HG02798 (cell line): ENCODE measurements around the gene COMMD4.
"Not testable (repeated sequence)": the region's sequence is repeated elsewhere in the genome, so short reads cannot be mapped to it uniquely, and the experiment has no call there.

Experiments used
- ATAC-seq: cut with Tn5 transposase; IDR thresholded peaks from one replicate; pipeline ENCODE4 v1.9.1; 2021; ENCODE audit warnings: mild to moderate bottlenecking; ENCODE audit not compliant: unreplicated experiment, poor library complexity

Gene COMMD4

DNA sequence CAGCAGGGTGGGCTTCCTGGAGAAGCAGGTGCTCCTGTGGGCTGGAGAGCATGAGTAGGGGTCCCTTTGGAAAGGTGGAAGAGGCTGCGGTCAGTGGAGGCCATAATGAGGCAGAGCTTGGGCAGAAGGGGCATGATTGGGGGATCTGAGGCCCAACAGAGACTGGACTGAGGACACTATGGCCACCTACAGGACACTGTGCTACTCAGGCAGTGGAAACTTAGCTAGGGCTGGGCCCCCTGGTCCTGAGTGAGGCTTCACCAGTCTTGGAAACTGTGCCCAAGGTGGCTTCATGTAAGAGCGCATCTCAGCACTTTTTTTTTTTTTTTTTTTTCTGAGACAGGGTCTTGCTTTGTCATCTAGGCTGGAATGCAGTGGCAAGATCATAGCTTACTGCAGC, 6.3 kb upstream of the COMMD4 start:
- no peak for ATAC-seq

- ATAC-seq, result not testable (repeated sequence)
Observed at GRCh38 chr15:75332093-75332492, 3.8 kb upstream of the COMMD4 start.

DNA sequence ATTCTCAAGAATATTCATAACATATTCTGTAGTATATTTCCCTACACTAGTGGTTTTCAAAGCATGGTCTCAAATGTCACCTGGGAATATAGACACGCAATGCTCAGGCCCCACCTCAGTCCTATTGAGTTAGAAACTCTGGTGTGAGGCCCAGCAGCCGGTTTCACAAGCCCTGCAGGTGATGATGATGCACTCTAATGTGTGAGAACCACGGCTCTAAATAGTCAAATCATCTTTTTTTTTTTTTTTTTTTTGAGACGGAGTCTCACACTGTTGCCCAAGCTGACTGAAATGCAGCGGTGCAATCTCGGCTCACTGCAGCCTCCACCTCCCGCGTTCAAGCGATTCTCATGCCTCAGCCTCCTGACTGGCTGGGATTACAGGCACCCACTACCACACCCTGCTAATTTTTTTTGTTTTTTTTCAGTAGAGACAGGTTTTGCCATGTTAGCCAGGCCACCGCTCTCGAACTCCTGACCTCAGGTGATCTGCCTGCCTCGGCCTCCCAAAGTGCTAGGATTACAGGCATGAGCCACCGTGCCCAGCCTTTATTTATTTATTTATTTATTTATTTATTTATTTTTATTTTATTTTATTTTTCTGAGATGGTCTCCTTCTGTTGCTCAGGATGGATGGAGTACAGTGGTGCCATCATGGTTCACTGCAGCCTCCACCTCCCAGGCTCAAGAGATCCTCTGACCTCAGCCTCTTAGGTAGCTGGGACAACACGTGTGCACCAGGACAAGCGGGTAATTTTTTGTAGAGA, 2.0 kb upstream of the COMMD4 start:
- peak; percentile 58 for ATAC-seq

GRCh38 chr15:75335313-75335704, 554 bp upstream of the COMMD4 start:
- ATAC-seq, result no peak

DNA sequence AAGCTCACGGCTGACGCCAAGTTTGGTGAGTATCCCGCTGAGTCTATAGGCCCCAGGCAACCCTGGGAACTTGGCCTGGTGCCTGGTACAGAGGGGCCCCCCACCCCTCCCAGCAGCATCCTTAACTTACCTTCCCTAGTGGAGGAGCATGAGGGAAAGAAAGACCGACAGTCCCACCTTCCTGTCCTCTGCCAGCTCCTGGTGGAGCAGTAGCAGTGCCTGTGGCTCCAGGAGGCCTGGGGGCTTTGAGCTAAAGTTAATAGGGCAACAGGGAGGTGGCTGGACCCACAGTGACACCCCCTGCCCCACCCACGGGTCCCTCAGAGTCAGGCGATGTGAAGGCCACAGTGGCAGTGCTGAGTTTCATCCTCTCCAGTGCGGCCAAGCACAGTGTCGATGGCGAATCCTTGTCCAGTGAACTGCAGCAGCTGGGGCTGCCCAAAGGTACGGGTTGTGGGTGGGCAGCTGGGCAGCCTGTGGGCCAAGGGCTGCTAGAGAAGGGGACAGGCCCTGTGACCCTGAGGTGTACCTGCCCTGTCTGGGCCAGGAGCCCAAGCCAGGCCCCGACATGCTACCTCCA, 2.9 kb downstream of the COMMD4 start:
- no peak for ATAC-seq

DNA sequence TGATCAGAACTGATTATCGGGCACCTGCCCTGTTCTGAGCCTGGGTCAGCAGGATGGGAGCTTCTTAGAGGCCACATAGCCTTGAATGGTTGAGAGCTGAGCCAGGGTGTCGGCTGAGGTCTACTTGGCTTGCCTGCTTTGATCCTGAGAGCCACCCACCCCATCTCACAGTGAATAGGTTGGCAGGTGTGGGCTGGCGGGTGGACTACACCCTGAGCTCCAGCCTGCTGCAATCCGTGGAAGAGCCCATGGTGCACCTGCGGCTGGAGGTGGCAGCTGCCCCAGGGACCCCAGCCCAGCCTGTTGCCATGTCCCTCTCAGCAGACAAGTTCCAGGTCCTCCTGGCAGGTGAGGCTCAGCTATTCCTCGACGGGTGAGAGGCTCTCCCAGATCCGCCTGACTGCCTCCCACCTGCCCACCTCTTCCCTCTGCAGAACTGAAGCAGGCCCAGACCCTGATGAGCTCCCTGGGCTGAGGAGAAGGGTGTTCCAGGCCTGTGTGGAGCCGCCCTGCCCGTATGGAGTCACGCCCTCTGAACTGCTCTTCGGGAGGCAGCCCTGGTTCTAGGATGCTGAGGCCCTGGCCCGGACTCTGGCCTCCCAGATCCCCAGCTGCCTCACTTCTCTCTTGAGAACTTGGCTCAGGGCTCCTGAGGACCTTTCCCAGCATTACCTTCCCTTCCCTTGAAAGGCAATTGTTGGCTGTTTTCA, 3.8 kb downstream of the COMMD4 start:
- no peak for ATAC-seq

GRCh38 chr15:75342221-75342620, 6.4 kb downstream of the COMMD4 start:
- ATAC-seq, result no peak

DNA sequence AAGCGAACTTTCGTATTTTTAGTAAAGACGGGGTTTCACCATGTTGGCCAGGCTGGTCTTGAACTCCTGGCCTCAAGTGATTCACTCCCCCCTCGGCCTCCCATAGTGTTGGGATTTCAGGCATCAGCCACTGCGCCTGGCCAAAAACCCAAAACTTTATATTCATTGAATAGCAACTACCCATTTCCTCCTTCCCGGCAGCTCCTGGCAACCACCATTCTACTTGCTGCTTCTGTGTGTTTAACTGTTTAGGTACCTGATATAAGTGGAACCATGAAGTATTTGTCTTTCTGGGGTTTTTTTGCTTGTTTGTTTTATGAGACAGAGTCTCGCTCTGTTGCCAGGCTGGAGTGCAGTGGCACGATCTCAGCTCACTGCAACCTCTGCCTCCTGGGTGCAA, 8.1 kb downstream of the COMMD4 start:
- not testable (repeated sequence) for ATAC-seq

GRCh38 chr15:75346796-75347221, 10.9 kb downstream of the COMMD4 start, which contains the start of gene NEIL1:
TSS of gene NEIL1 (plus strand) at chr15:75347039. CDS start at chr15:75348906, 1,867 bp downstream.
- ATAC-seq, result peak; percentile 6

DNA sequence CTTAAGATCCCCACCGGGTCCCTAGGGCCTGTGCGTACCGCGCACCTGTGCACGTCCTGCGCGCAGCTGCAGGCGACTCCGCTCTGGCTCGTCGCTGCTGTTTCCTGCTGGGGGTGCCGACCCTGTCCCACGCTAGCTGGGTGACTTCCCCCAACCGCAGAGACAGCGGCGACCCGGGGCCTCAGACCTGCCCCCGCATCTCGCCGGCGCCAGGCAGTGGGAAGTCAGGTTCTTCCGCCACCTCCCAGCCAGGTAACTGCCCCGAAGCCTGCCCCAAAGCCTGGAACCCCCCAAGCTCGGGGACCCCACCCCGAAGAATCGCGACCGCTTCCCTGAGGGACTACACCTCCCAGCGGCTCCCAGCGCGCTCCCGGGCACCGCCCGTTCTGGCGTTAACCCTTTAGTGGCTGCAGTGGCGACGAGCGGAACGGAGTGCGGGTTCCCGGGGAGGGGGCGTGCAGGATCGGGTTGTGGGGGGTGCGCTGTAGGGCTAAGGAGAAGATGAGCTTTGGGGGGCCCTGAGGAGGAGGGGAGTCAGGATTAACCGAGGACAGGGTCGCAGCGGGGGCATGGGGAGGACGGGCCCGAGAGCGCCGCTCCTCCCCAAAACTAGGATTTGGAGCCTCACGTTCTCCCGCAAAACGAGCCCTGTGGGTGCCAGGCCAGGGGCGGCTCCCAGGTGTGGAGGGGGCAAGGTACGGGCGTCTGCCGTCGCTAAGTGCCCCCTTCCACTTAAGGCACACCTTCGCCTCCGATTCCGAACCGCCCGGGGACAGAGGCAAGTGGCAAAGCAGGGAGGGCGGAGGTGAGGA, 11.6 kb downstream of the COMMD4 start:
- ATAC-seq, result peak; percentile 53

GRCh38 chr15:75348034-75348561, 12.2 kb downstream of the COMMD4 start:
- ATAC-seq, result no peak

DNA sequence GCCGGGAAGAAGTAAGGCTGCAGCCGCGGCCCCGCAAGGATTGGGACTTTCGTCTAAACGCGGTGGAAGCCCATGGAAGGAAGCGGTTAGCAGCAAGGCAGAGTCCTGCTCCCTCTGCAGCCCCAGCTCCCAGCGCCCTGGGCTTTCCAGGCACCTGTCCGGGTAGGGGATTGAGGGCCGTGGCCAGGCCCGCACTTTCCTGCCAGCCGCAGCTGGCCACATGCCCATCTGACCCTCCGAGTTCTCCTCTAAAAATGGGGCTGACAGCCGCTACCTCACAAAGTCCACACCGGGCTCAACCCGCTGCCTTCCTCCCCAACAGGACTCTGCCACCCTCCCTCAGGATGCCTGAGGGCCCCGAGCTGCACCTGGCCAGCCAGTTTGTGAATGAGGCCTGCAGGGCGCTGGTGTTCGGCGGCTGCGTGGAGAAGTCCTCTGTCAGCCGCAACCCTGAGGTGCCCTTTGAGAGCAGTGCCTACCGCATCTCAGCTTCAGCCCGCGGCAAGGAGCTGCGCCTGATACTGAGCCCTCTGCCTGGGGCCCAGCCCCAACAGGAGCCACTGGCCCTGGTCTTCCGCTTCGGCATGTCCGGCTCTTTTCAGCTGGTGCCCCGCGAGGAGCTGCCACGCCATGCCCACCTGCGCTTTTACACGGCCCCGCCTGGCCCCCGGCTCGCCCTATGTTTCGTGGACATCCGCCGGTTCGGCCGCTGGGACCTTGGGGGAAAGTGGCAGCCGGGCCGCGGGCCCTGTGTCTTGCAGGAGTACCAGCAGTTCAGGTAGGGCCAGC, 12.9 kb downstream of the COMMD4 start:
- ATAC-seq, result no peak

DNA sequence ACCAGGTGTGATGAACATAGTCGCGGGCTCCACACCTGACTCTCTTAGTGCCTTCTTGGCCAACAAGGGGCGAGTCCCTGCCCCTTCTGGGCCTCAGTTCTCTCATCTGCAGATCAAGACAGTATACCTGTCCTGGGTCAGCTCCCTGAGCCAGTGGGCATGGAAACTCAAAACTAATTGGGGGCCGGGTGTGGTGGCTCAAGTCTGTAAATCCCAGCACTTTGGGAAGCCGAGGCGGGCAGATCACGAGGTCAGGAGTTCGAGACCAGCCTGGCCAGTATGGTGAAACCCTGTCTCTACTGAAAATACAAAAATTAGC, 13.4 kb downstream of the COMMD4 start:
- not testable (repeated sequence) for ATAC-seq

DNA sequence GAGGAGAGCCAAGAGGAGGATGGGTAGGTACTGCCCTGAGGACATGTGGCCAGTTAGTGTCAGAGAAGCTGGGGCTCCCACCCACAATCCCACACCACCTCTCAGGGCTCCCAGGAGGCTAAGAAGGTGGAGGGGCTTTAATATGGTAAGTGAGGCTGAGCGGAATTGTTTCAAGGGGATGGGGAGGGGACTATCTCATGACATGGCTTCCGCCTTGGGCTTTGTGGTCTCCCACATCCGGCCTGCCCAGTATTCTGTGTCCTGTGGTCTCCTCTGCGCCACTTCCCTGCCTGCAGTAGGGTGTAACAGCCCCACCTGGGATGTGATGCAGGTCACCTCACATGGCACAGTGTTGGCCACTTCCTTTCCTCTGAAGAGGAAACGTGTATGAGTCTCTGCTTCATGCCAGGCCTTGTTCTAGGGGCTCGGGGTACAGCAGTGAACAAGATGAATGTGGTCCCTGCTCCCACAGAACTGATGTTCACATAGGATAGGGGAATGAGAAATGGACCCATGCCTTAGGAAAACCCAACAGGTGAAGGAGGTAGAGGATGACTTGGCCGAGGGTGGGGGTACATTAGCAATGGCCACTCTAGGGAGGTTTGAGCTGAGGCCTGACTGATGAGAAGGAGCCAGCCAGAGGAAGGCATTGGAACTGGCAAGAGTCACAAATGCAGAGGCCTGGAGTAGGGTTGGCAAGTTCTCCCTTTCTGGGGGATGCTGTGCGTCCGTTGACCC, 14.2 kb downstream of the COMMD4 start:
- no peak for ATAC-seq

- no peak for ATAC-seq
Observed at GRCh38 chr15:75350601-75351361, 14.9 kb downstream of the COMMD4 start.

DNA sequence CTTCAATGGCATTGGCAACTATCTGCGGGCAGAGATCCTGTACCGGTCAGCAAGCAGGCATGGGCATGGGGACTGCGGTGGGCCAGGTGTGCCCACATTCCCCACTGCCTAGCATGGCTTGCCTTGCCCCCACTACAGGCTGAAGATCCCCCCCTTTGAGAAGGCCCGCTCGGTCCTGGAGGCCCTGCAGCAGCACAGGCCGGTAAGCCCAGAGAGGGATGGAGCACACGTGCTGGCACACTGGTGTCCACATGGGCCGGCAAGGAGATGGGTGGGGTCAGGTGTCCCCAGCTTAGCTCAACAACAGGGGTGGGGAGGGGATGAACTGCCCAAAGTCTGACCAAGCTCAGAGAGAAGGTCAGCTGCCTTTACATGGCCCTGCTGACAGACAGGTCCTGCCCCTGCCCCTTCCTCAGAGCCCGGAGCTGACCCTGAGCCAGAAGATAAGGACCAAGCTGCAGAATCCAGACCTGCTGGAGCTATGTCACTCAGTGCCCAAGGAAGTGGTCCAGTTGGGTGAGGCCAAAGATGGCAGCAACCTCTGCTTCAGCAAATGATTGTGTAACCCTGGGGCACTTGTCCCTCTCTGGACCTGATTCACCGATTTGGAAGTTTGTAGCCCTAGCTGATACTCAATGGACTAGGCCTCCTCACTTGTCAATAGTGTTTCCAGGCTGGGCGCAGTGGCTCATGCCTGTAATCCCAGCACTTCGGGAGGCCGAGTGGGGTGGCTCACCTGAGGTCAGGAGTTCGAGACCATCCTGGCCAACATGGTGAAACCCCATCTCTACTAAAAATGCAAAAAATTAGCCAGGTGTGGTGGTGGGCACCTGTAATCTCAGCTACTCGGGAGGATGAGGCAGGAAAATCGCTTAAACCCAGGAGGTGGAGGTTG, 16.6 kb downstream of the COMMD4 start:
- ATAC-seq, result no peak

- ATAC-seq, result no peak
Observed at GRCh38 chr15:75353604-75354003, 17.7 kb downstream of the COMMD4 start.
